BLaER1 treated with 17β-estradiol and CSF1 and Interleukin-3, amounts not matched to agents 10 nM and 100 nM (cell line): ENCODE data around the gene TBRG4.

ENCODE experiments used
- H3K27ac ChIP-seq, 11 experiments: shearing (Covaris generic); formaldehyde crosslinking; 2 replicates each; pipeline ENCODE4 v1.8.1; 2022
- H3K27me3 ChIP-seq, 11 experiments: shearing (Covaris generic); formaldehyde crosslinking; 2 replicates each; pipeline ENCODE4 v1.8.1; 2022
- H3K36me3 ChIP-seq, 11 experiments: shearing (Covaris generic); formaldehyde crosslinking; 2 replicates each; pipeline ENCODE4 v1.8.1; 2022
- H3K4me1 ChIP-seq, 10 experiments: shearing (Covaris generic); formaldehyde crosslinking; 2 replicates each; pipeline ENCODE4 v1.8.1; 2022
- H3K4me2 ChIP-seq, 11 experiments: shearing (Covaris generic); formaldehyde crosslinking; 2 replicates each; pipeline ENCODE4 v1.8.1; 2022
- H3K4me3 ChIP-seq, 10 experiments: shearing (Covaris generic); formaldehyde crosslinking; 2 replicates each; pipeline ENCODE4 v1.8.1; 2022
- H3K9ac ChIP-seq, 11 experiments: shearing (Covaris generic); formaldehyde crosslinking; 2 replicates each; pipeline ENCODE4 v1.8.1; 2022
- H3K9me3 ChIP-seq, 11 experiments: shearing (Covaris generic); formaldehyde crosslinking; replicated peaks in 1 of 11; 2 replicates each; pipeline ENCODE4 v1.8.1; 2022
- H4K20me1 ChIP-seq, 11 experiments: shearing (Covaris generic); formaldehyde crosslinking; 2 replicates each; pipeline ENCODE4 v1.8.1; 2022
- Cebpa-rat ChIP-seq, 11 experiments: shearing (Covaris generic); IDR thresholded peaks; 2 replicates each; pipeline ENCODE4 v1.8.1; 2022

Gene TBRG4

DNA sequence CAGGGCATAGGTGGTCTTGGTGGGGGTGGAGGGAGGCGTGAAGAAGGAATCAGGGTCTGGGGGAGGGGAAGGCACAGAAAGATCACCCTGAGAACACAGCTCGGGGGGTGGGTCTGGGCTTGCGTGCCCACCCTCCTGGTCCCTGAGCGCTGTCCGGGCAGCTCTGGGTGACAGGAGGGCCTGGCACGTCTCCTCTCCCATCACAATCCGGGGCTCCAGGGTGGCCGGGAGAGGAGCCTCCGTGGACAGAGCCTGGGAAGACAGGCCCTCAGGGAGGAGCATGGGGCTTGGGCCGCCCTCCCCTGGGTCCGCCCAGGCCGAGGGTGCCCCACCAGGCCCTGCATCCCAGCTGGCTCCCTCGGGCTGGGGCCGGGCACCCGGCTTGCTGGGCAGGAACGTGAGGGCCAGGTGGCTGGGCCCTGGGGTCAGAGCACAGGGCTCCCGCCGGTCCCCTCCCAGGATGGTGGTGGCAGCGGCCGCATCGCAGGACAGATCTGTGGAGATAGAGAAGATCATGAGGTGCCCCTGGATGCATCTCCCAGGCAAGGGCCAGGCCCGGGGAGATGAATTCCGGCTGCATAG is 25.8 kb downstream of the TBRG4 start:
- Histone ChIP-seq H3K4me3 (no peak overlapping the region), H3K36me3 (no peaks in the 10 kb centered on the region), H4K20me1 (peaks cover 0 to 22% (median 0%) of the 10 kb centered on the region in 11 experiments; a peak in 4 of 22 replicates), H3K27ac (no peak overlapping the region; a peak in 1 of 22 replicates), H3K9me3 (no peaks in the 10 kb centered on the region), H3K9ac (no peak overlapping the region; a peak in 1 of 22 replicates), H3K4me2 (peak overlapping the region in 1 of 11 experiments; percentile 12; a peak in 1 of 22 replicates), H3K27me3 (peaks cover 7 to 19% (median 13%) of the 10 kb centered on the region in 11 experiments; a peak in 18 of 22 replicates), H3K4me1 (peaks cover 2 to 23% (median 16%) of the 10 kb centered on the region in 10 experiments; a peak in 17 of 20 replicates)
- TF ChIP-seq Cebpa-rat (IDR thresholded peaks at IDR 0.05), result no peak

DNA sequence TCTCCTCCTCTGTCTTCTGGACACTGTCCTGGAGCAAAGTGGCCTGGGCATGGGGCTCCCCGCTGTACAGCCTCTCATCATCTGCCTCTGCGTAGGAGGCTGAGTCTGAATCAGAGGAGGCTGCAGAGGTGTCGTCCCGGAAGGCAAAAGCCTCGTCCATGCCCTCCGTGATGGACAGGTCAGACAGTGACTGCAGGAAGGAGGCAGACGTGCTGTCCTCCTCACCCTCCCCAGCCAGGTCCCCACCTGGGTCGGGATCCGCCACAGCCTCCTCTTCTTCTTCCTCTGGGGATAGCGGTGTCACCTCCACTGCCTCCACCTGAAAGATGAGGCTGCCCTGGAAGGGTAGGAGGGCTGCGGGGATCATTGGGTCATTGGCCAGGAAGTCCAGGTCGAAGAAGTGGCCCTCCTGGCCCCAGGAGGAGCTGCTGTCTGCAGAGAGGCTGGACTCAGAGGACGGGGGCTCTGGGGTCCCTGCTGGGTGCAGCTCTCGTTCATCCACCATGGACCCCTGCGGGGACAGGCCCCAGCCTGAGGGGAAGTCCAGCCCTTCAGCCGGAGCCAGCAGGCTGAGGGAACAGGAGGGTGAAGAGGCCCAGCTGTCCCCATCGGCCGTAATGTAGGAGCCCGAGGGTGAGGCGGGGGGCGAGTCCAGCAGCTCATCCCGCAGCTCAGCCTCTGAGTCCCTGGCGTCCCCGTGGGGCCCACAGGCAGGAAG is 26.4 kb downstream of the TBRG4 start:
- peaks cover 7 to 19% (median 13%) of the 10 kb centered on the region in 11 experiments; a peak in 18 of 22 replicates for H3K27me3 ChIP-seq
- H3K9ac ChIP-seq, result no peak overlapping the region; a peak in 1 of 22 replicates
- H3K4me1 ChIP-seq, result peaks cover 8 to 29% (median 17%) of the 10 kb centered on the region in 10 experiments; a peak in 17 of 20 replicates
- no peak overlapping the region; a peak in 1 of 22 replicates for H3K27ac ChIP-seq
- H3K4me2 ChIP-seq, result peak overlapping the region in 1 of 11 experiments; percentile 12; a peak in 1 of 22 replicates
- H3K36me3 ChIP-seq, result no peaks in the 10 kb centered on the region
- H3K4me3 ChIP-seq, result no peak overlapping the region
- no peaks in the 10 kb centered on the region for H3K9me3 ChIP-seq
- TF ChIP-seq Cebpa-rat (IDR thresholded peaks at IDR 0.05), result no peak
- H4K20me1 ChIP-seq, result peaks cover 0 to 27% (median 0%) of the 10 kb centered on the region in 11 experiments; a peak in 4 of 22 replicates

DNA sequence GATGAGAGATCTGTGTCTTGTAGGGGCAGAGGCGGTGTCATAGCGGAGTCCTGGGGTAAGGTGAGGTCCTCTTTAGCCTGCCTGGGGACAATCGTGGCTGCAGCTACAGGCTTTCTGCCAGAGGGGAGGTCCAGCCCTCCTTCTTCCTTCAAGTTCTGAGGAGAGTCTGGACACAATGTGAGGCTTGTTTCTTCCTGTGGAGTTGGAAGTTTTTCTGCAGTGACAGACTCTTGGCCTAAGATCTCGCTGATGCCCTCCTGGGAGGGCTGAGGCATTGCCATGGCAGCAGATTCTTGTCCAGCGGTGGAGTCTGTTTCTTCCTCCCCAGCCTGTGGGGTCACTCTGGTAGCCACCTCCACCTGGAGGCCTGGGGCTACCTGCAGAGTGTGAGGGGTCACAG is 27.2 kb downstream of the TBRG4 start:
- Histone ChIP-seq H3K4me1 (peaks cover 4 to 25% (median 16%) of the 10 kb centered on the region in 10 experiments; a peak in 16 of 20 replicates), H3K27ac (no peak overlapping the region), H3K9me3 (no peaks in the 10 kb centered on the region), H3K4me2 (no peak overlapping the region), H3K36me3 (no peaks in the 10 kb centered on the region), H3K27me3 (peaks cover 7 to 14% (median 8%) of the 10 kb centered on the region in 11 experiments; a peak in 18 of 22 replicates), H4K20me1 (peaks cover 0 to 27% (median 0%) of the 10 kb centered on the region in 11 experiments; a peak in 4 of 22 replicates), H3K4me3 (no peak overlapping the region), H3K9ac (no peak overlapping the region; a peak in 1 of 22 replicates)
- TF ChIP-seq Cebpa-rat (IDR thresholded peaks at IDR 0.05), result no peak

DNA sequence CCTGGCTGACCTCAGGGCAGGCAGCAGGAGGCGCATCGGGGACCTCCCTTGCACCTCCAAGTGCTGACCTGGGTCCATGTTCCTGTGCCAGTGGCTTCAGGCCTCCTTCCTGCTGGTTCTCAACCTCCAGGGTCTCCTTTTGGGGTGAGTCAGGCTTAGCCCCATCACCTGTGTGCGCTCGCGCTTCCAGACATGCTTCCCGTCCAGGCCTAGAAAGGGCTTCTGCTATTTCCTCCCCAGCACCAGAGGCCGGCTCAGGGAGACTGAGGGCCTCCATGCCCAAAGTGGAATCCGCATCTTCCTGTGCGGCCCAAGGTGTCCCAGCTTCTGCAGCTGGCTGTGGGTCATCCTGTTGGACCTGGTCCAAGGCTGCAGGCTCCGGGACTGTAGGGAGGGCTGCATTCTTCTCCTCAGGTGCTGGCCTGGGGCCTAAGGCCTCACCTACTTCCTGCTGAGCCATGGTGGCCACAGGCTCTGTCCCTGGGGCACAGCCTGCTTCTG is 28.6 kb downstream of the TBRG4 start:
- Histone ChIP-seq H4K20me1 (peaks cover 0 to 31% (median 0%) of the 10 kb centered on the region in 11 experiments; a peak in 8 of 22 replicates), H3K4me3 (no peak overlapping the region), H3K9me3 (no peaks in the 10 kb centered on the region), H3K27ac (no peak overlapping the region), H3K36me3 (peaks cover 0 to 8% (median 2%) of the 10 kb centered on the region in 11 experiments; a peak in 11 of 22 replicates), H3K9ac (no peak overlapping the region), H3K4me2 (no peak overlapping the region), H3K27me3 (peaks cover 0 to 1% (median 0%) of the 10 kb centered on the region in 11 experiments; a peak in 1 of 22 replicates), H3K4me1 (peaks cover 0 to 26% (median 15%) of the 10 kb centered on the region in 10 experiments; a peak in 13 of 20 replicates)
- TF ChIP-seq Cebpa-rat (IDR thresholded peaks at IDR 0.05), result no peak

- H3K9me3 ChIP-seq, result no peaks in the 10 kb centered on the region
- peak overlapping the region in 1 of 11 experiments; percentile 11; a peak in 1 of 22 replicates for H3K27ac ChIP-seq
- peaks cover 0 to 36% (median under 1%) of the 10 kb centered on the region in 11 experiments; a peak in 9 of 22 replicates for H4K20me1 ChIP-seq
- H3K4me3 ChIP-seq, result no peak overlapping the region
- H3K27me3 ChIP-seq, result no peaks in the 10 kb centered on the region
- H3K9ac ChIP-seq, result no peak overlapping the region
- H3K4me2 ChIP-seq, result peak overlapping the region in 3 of 11 experiments; percentile 12 to 27 (median 25); a peak in 7 of 22 replicates
- peaks cover 0 to 26% (median 15%) of the 10 kb centered on the region in 10 experiments; a peak in 13 of 20 replicates for H3K4me1 ChIP-seq
- no peak for TF ChIP-seq Cebpa-rat (IDR thresholded peaks at IDR 0.05)
- peaks cover 5 to 14% (median 8%) of the 10 kb centered on the region in 11 experiments; a peak in 17 of 22 replicates for H3K36me3 ChIP-seq
These were observed 29.3 kb downstream of the TBRG4 start for GRCh38 chr7:45082031-45082830.

DNA sequence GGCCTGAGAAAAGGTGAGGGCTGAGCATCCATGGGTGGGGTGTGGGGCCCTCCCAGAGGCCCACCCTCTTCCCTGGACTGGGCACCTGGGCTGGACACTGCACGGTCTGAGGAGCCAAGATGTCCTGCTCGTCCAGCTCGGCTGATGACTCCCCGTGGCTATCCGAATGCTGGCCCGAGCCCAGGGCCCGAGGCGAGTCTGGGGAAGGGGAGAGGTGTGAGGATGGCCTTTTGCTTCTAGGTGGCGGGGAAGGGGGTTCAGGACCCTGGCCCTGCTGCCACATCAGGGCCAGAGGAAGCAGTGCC is 29.9 kb downstream of the TBRG4 start:
- H3K4me2 ChIP-seq, result peak overlapping the region in 4 of 11 experiments; percentile 2 to 27 (median 18); a peak in 6 of 22 replicates

DNA sequence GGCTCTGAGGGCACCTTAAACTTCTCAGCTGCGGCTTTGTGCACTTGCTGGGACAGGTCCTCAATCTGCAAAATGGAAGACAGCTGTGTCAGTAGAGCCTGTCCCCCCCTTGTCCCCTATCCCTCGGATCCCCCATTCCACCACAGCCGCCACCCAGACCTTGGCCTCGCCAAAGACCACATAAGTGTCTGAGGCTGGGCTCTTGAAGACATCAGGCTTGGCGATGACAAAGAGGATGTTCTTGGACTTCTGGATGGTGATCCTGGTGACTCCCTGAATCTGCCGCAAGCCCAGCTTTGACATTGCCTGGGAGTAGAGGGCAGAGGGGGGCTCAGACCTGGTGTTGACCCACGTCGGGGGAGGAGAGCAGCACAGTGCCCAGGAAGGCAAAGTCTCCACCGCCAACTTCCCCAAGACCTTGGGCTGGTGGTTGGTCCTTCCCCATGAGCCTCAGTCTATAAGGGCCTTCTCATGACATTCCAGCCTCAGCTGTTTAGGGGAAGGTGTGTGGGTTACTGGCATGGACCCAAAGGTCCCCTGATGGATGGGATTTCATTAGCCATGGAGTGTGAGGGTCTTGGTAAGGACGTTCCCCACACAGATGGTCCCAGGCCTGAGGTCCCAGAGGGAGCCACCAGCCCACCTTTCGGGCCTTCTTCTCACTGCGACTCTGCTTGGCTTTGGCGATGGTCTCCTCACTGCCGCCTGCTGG is 30.4 kb downstream of the TBRG4 start:
- Histone ChIP-seq H3K4me2 (peak overlapping the region in 5 of 11 experiments; percentile 2 to 50 (median 42); a peak in 4 of 22 replicates), H3K9ac (no peak overlapping the region), H3K9me3 (no peaks in the 10 kb centered on the region), H4K20me1 (peaks cover 3 to 46% (median 10%) of the 10 kb centered on the region in 11 experiments; a peak in 16 of 22 replicates), H3K4me1 (peaks cover 0 to 26% (median 17%) of the 10 kb centered on the region in 10 experiments; a peak in 15 of 20 replicates), H3K27ac (no peak overlapping the region), H3K4me3 (no peak overlapping the region), H3K36me3 (peaks cover 16 to 24% (median 17%) of the 10 kb centered on the region in 11 experiments), H3K27me3 (no peaks in the 10 kb centered on the region)
- no peak for TF ChIP-seq Cebpa-rat (IDR thresholded peaks at IDR 0.05)

More for the DNA sequence above, 29.9 kb downstream of the TBRG4 start:
- Histone ChIP-seq H3K4me1 (peaks cover 0 to 26% (median 15%) of the 10 kb centered on the region in 10 experiments; a peak in 13 of 20 replicates), H3K27ac (no peak overlapping the region), H4K20me1 (peaks cover 0 to 41% (median 5%) of the 10 kb centered on the region in 11 experiments; a peak in 9 of 22 replicates), H3K27me3 (no peaks in the 10 kb centered on the region), H3K9ac (no peak overlapping the region), H3K4me3 (no peak overlapping the region), H3K9me3 (no peaks in the 10 kb centered on the region), H3K36me3 (peaks cover 11 to 20% (median 13%) of the 10 kb centered on the region in 11 experiments; a peak in 18 of 22 replicates)
- TF ChIP-seq Cebpa-rat (IDR thresholded peaks at IDR 0.05), result no peak
